ENCODE results near the gene ZMIZ2.

The ZMIZ2 gene

GRCh38 chr7:44750921-44751571, 2.4 kb downstream of the ZMIZ2 start:
- no peak overlapping the region for H2AFZ ChIP-seq (ENCODE audit: insufficient read depth, low read length, poor library complexity)
- no peak overlapping the region for H2BK120ac ChIP-seq (ENCODE audit: insufficient read depth, low read length, poor library complexity)
- H2BK12ac ChIP-seq (ENCODE audit: low read length), result no peak overlapping the region
- no peak overlapping the region for H3K14ac ChIP-seq (ENCODE audit: low read length)
- H4K12ac ChIP-seq (ENCODE audit: low read depth, low read length), result no peak overlapping the region
- H3K36me3 ChIP-seq (ENCODE audit: control insufficient read depth in 1 of 2, insufficient read depth in 2 of 2, low read length in 2 of 2), result no peaks in the 10 kb centered on the region
- no peaks in the 10 kb centered on the region for H3K27me3 ChIP-seq (ENCODE audit: insufficient read depth, low read length)
- H3K23ac ChIP-seq (ENCODE audit: low read length), result no peak overlapping the region
- H3K9ac ChIP-seq (ENCODE audit: low read length), result no peak overlapping the region
- no peak overlapping the region for H3K18ac ChIP-seq (ENCODE audit: low read length)
- peaks cover 12 to 19% of the 10 kb centered on the region in 2 experiments for H3K4me1 ChIP-seq (ENCODE audit: control insufficient read depth in 1 of 2, insufficient read depth in 2 of 2, low read length in 2 of 2)
- H3K4me2 ChIP-seq (ENCODE audit: low read length), result no peak overlapping the region
- H3K4me3 ChIP-seq (ENCODE audit: low read depth, low read length), result no peak overlapping the region
- peak in 1 of 2 donors; percentile 22 for DNase-seq
- H4K8ac ChIP-seq (ENCODE audit: low read depth, low read length), result no peak overlapping the region
- H3K27ac ChIP-seq (ENCODE audit: low read depth, low read length), result no peak overlapping the region
- H3K79me2 ChIP-seq (ENCODE audit: control insufficient read depth, insufficient read depth, low read length, poor library complexity), result peaks cover 6% of the 10 kb centered on the region
- no peak overlapping the region for H4K91ac ChIP-seq (ENCODE audit: low read depth, low read length)
- peaks cover 5% of the 10 kb centered on the region for H3K79me1 ChIP-seq (ENCODE audit: low read length)
- H3K4ac ChIP-seq (ENCODE audit: low read depth, low read length), result no peak overlapping the region
- no peak overlapping the region for H2AK5ac ChIP-seq (ENCODE audit: low read length)
- no peaks in the 10 kb centered on the region for H3K9me3 ChIP-seq (ENCODE audit: insufficient read depth, low read depth, low read length)
- H2BK5ac ChIP-seq (ENCODE audit: low read depth, low read length, poor library complexity), result no peak overlapping the region
- no CpG with 5 or more reads among the region's 6 CpGs for WGBS (ENCODE audit: extremely low coverage, insufficient coverage, insufficient read length)

- Histone ChIP-seq H3K27me3 (ENCODE audit: insufficient read depth, low read length) (no peaks in the 10 kb centered on the region), H3K4me3 (ENCODE audit: low read depth, low read length) (no peak overlapping the region), H4K91ac (ENCODE audit: low read depth, low read length) (no peak overlapping the region), H3K27ac (ENCODE audit: low read depth, low read length) (no peak overlapping the region), H3K23ac (ENCODE audit: low read length) (no peak overlapping the region), H4K8ac (ENCODE audit: low read depth, low read length) (no peak overlapping the region), H3K9ac (ENCODE audit: low read length) (no peak overlapping the region), H3K79me2 (ENCODE audit: control insufficient read depth, insufficient read depth, low read length, poor library complexity) (peaks cover 6% of the 10 kb centered on the region), H3K79me1 (ENCODE audit: low read length) (peaks cover 5% of the 10 kb centered on the region), H3K14ac (ENCODE audit: low read length) (no peak overlapping the region), H3K18ac (ENCODE audit: low read length) (no peak overlapping the region), H2BK120ac (ENCODE audit: insufficient read depth, low read length, poor library complexity) (no peak overlapping the region), H3K4me2 (ENCODE audit: low read length) (no peak overlapping the region), H3K9me3 (ENCODE audit: insufficient read depth, low read depth, low read length) (peaks cover 2% of the 10 kb centered on the region), H3K4ac (ENCODE audit: low read depth, low read length) (no peak overlapping the region), H2BK12ac (ENCODE audit: low read length) (no peak overlapping the region), H2AK5ac (ENCODE audit: low read length) (no peak overlapping the region), H4K12ac (ENCODE audit: low read depth, low read length) (no peak overlapping the region), H3K4me1 (ENCODE audit: control insufficient read depth in 1 of 2, insufficient read depth in 2 of 2, low read length in 2 of 2) (peaks cover 12 to 19% of the 10 kb centered on the region in 2 experiments), H2BK5ac (ENCODE audit: low read depth, low read length, poor library complexity) (no peak overlapping the region), H2AFZ (ENCODE audit: insufficient read depth, low read length, poor library complexity) (no peak overlapping the region), H3K36me3 (ENCODE audit: control insufficient read depth in 1 of 2, insufficient read depth in 2 of 2, low read length in 2 of 2) (peaks cover 9% of the 10 kb centered on the region in 2 experiments)
- DNase-seq, result no peak
- no CpG with 5 or more reads among the region's 2 CpGs for WGBS (ENCODE audit: extremely low coverage, insufficient coverage, insufficient read length)
Measured at GRCh38 chr7:44752822-44753221, 4.2 kb downstream of the ZMIZ2 start.

GRCh38 chr7:44754802-44755697, 6.4 kb downstream of the ZMIZ2 start:
- Histone ChIP-seq H3K4me1 (ENCODE audit: control insufficient read depth in 1 of 2, insufficient read depth in 2 of 2, low read length in 2 of 2) (peaks cover 6 to 11% of the 10 kb centered on the region in 2 experiments), H3K4me2 (ENCODE audit: low read length) (no peak overlapping the region), H3K4me3 (ENCODE audit: low read depth, low read length) (peak overlapping the region; percentile 13), H3K9ac (ENCODE audit: low read length) (no peak overlapping the region), H3K23ac (ENCODE audit: low read length) (no peak overlapping the region), H4K12ac (ENCODE audit: low read depth, low read length) (no peak overlapping the region), H2BK5ac (ENCODE audit: low read depth, low read length, poor library complexity) (no peak overlapping the region), H3K36me3 (ENCODE audit: control insufficient read depth in 1 of 2, insufficient read depth in 2 of 2, low read length in 2 of 2) (peaks cover 21 to 22% of the 10 kb centered on the region in 2 experiments), H2BK12ac (ENCODE audit: low read length) (no peak overlapping the region), H2AFZ (ENCODE audit: insufficient read depth, low read length, poor library complexity) (no peak overlapping the region), H3K18ac (ENCODE audit: low read length) (peak overlapping the region; percentile 34), H2BK120ac (ENCODE audit: insufficient read depth, low read length, poor library complexity) (no peak overlapping the region), H3K27ac (ENCODE audit: low read depth, low read length) (no peak overlapping the region), H3K79me2 (ENCODE audit: control insufficient read depth, insufficient read depth, low read length, poor library complexity) (no peaks in the 10 kb centered on the region), H3K14ac (ENCODE audit: low read length) (no peak overlapping the region), H2AK5ac (ENCODE audit: low read length) (no peak overlapping the region), H4K8ac (ENCODE audit: low read depth, low read length) (no peak overlapping the region), H4K91ac (ENCODE audit: low read depth, low read length) (no peak overlapping the region), H3K79me1 (ENCODE audit: low read length) (no peaks in the 10 kb centered on the region), H3K4ac (ENCODE audit: low read depth, low read length) (no peak overlapping the region), H3K9me3 (ENCODE audit: insufficient read depth, low read depth, low read length) (peaks cover 6% of the 10 kb centered on the region), H3K27me3 (ENCODE audit: insufficient read depth, low read length) (no peaks in the 10 kb centered on the region)
- DNase-seq, result no peak
- WGBS (ENCODE audit: extremely low coverage, insufficient coverage, insufficient read length), result no CpG with 5 or more reads among the region's 11 CpGs

- Histone ChIP-seq H3K27me3 (ENCODE audit: insufficient read depth, low read length) (no peaks in the 10 kb centered on the region), H4K91ac (ENCODE audit: low read depth, low read length) (no peak overlapping the region), H4K12ac (ENCODE audit: low read depth, low read length) (no peak overlapping the region), H3K4ac (ENCODE audit: low read depth, low read length) (no peak overlapping the region), H3K79me1 (ENCODE audit: low read length) (no peaks in the 10 kb centered on the region), H2AFZ (ENCODE audit: insufficient read depth, low read length, poor library complexity) (no peak overlapping the region), H2BK5ac (ENCODE audit: low read depth, low read length, poor library complexity) (no peak overlapping the region), H3K36me3 (ENCODE audit: control insufficient read depth in 1 of 2, insufficient read depth in 2 of 2, low read length in 2 of 2) (peaks cover 27 to 28% of the 10 kb centered on the region in 2 experiments), H3K9me3 (ENCODE audit: insufficient read depth, low read depth, low read length) (peaks cover 6% of the 10 kb centered on the region), H3K18ac (ENCODE audit: low read length) (no peak overlapping the region), H3K14ac (ENCODE audit: low read length) (no peak overlapping the region), H3K23ac (ENCODE audit: low read length) (no peak overlapping the region), H2BK12ac (ENCODE audit: low read length) (no peak overlapping the region), H2BK120ac (ENCODE audit: insufficient read depth, low read length, poor library complexity) (no peak overlapping the region), H3K79me2 (ENCODE audit: control insufficient read depth, insufficient read depth, low read length, poor library complexity) (no peaks in the 10 kb centered on the region), H3K4me2 (ENCODE audit: low read length) (no peak overlapping the region), H4K8ac (ENCODE audit: low read depth, low read length) (no peak overlapping the region), H3K4me1 (ENCODE audit: control insufficient read depth in 1 of 2, insufficient read depth in 2 of 2, low read length in 2 of 2) (peaks cover 4 to 5% of the 10 kb centered on the region in 2 experiments), H3K27ac (ENCODE audit: low read depth, low read length) (no peak overlapping the region), H3K9ac (ENCODE audit: low read length) (no peak overlapping the region), H2AK5ac (ENCODE audit: low read length) (no peak overlapping the region), H3K4me3 (ENCODE audit: low read depth, low read length) (no peak overlapping the region)
- WGBS (ENCODE audit: extremely low coverage, insufficient coverage, insufficient read length), result no CpG with 5 or more reads among the region's 17 CpGs
- DNase-seq, result no peak
Measured at GRCh38 chr7:44755698-44756627, 7.3 kb downstream of the ZMIZ2 start.
